ENCODE data around the gene CCDC6. TPM values are rescaled to one million over a fixed set of nuclear protein-coding genes. Genes with fewer than 3 reads are reported as not detected.

The CCDC6 gene
- total RNA-seq, 2 experiments from 2014 or later = 9.5 to 25.4 TPM

DNA sequence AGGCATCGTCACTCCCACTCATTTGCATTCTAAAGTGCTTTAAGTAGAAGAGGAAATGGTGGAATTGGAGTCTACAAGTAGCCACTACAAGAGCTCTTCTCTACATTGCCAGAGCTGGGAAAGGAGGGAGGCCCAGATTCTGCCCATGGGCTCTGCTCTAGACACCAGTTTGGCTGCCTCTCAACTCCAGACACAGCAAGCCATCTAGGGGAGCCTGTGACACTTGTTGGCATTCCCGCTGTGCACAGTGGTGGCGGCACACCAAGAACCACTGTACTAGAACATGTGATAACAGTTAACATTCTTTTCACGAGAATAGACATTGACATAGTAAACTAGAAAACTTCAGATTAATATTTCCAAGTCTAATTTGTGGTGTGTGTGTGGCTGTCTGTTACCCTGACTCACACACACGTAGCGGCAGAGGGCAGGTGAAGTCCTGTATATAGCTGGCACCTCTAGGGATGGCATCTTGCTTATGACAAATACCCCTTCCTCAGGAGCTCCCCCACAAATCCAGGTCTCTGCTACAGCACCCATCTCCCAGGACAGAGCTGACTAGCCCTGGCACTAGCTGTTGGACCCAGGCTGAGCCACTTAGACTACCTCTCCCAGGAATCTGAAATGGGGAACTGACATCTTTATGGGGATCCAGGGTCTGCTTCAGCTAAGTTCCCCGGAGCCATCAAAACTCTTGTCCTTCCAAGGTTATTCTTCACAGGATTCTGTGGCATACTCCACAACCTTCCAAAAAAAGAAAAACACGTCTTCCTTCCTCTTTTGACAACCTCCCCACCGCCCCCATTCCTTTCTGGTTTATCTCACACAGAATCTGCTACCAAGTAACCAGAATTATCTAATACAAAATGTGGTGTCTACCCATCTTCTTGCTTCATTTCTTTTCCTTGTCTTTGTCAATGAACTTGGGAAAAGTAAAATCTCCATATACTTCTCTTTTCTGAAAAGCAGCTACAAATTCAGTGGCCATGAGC is 98.4 kb downstream of the CCDC6 start:
- H3K4me3 ChIP-seq (ENCODE audit: low read depth, low read length, poor library complexity, severe bottlenecking) = no peak overlapping the region
- no peaks in the 10 kb centered on the region for H3K9me2 ChIP-seq (ENCODE audit: insufficient read depth, low read length)
- BruUV-seq (replicated peaks) = no TSS peak
- H3K4me2 ChIP-seq (ENCODE audit: low read length) = no peak overlapping the region
- no peaks in the 10 kb centered on the region for H3K79me2 ChIP-seq (ENCODE audit: insufficient read depth, low read depth, low read length)
- no peak overlapping the region for H2AFZ ChIP-seq (ENCODE audit: low read length)
- H3K9me3 ChIP-seq (ENCODE audit: low read length) = no peaks in the 10 kb centered on the region
- TF ChIP-seq EZH2phosphoT487 (IDR thresholded peaks at IDR 0.05; ENCODE audit: borderline replicate concordance, low read depth, low read length) = no peak
- TF ChIP-seq, protein P1, sequence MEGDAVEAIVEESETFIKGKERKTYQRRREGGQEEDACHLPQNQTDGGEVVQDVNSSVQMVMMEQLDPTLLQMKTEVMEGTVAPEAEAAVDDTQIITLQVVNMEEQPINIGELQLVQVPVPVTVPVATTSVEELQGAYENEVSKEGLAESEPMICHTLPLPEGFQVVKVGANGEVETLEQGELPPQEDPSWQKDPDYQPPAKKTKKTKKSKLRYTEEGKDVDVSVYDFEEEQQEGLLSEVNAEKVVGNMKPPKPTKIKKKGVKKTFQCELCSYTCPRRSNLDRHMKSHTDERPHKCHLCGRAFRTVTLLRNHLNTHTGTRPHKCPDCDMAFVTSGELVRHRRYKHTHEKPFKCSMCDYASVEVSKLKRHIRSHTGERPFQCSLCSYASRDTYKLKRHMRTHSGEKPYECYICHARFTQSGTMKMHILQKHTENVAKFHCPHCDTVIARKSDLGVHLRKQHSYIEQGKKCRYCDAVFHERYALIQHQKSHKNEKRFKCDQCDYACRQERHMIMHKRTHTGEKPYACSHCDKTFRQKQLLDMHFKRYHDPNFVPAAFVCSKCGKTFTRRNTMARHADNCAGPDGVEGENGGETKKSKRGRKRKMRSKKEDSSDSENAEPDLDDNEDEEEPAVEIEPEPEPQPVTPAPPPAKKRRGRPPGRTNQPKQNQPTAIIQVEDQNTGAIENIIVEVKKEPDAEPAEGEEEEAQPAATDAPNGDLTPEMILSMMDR (conservative IDR thresholded peaks at IDR 0.05; ENCODE audit: low read length) = no peak
- intact Hi-C loops (cut with micrococcal nuclease; ENCODE audit: unreplicated experiment) = loop anchor here (2.0 kb wide), 1 partner anchor 181 kb away; no protein-coding TSS in a partner anchor
- H3K4me1 ChIP-seq (ENCODE audit: insufficient read depth, low read length, poor library complexity, severe bottlenecking) = no peaks in the 10 kb centered on the region
- no peak for DNase-seq (ENCODE audit: low spot score)
- H3K36me3 ChIP-seq (ENCODE audit: insufficient read depth, low read length) = peaks cover 92% of the 10 kb centered on the region
- no peak overlapping the region for H3K27ac ChIP-seq (ENCODE audit: low read depth, low read length, poor library complexity, severe bottlenecking)
- ChIA-PET POLR2A (no interaction called here), CTCF (ENCODE audit: unreplicated experiment) (no interaction called here)
- H4K20me1 ChIP-seq (ENCODE audit: insufficient read depth, low read length) = no peaks in the 10 kb centered on the region

DNA sequence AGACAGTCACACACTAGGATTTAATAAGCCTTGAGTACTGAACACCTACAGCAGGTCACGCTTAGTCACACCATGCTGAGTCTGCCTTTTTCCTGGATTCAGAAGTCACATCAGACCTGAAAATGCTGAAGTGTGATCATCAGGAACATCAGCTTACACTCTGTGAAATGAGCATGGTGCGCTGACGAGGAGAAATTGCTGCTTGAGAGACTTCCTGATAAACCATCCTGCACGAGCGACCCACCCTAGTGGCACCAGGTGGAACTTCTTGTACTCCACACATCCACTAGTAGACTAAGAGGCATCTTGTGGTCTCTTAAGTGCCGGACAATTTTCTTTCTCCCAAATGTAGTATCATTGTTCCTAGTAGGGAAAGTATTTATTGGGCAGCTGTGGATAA is 101.3 kb downstream of the CCDC6 start:
- Histone ChIP-seq H3K4me3 (ENCODE audit: low read depth, low read length, poor library complexity, severe bottlenecking) (no peak overlapping the region), H3K36me3 (ENCODE audit: insufficient read depth, low read length) (peaks cover 80% of the 10 kb centered on the region), H3K9me3 (ENCODE audit: low read length) (no peaks in the 10 kb centered on the region), H4K20me1 (ENCODE audit: insufficient read depth, low read length) (no peaks in the 10 kb centered on the region), H2AFZ (ENCODE audit: low read length) (no peak overlapping the region), H3K79me2 (ENCODE audit: insufficient read depth, low read depth, low read length) (no peaks in the 10 kb centered on the region), H3K4me1 (ENCODE audit: insufficient read depth, low read length, poor library complexity, severe bottlenecking) (no peaks in the 10 kb centered on the region), H3K4me2 (ENCODE audit: low read length) (no peak overlapping the region), H3K9me2 (ENCODE audit: insufficient read depth, low read length) (no peaks in the 10 kb centered on the region), H3K27ac (ENCODE audit: low read depth, low read length, poor library complexity, severe bottlenecking) (no peak overlapping the region)
- BruUV-seq (replicated peaks) = no TSS peak
- TF ChIP-seq EZH2phosphoT487 (IDR thresholded peaks at IDR 0.05; ENCODE audit: borderline replicate concordance, low read depth, low read length) = no peak
- TF ChIP-seq, protein P1 (conservative IDR thresholded peaks at IDR 0.05; ENCODE audit: low read length) = peak; percentile 65
- peak; percentile 10 for DNase-seq (ENCODE audit: low spot score)
- ChIA-PET CTCF (ENCODE audit: unreplicated experiment) (no interaction called here), POLR2A (no interaction called here)
- intact Hi-C loops (cut with micrococcal nuclease; ENCODE audit: unreplicated experiment) = no loop called here

DNA sequence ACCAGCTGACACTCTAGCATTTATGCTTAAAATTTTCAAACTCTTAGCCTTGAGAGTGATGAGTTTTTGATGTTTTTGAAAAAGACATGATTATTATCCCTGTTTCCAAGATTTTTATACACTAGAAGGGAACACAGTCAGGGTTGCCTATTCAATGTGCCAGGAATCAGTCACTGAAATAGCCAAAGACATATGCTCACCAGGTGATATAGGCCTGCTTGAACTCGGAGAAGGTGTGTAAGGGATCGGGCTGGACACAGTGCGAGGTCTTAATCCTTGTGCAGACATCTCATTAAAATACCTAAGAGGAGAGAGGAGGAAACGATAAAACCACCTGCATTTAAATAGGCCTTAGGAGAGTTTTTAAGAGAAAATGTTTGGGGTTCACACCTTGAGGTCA is 102.1 kb downstream of the CCDC6 start:
- intact Hi-C loops (cut with micrococcal nuclease; ENCODE audit: unreplicated experiment) = no loop called here
- Histone ChIP-seq H4K20me1 (ENCODE audit: insufficient read depth, low read length) (no peaks in the 10 kb centered on the region), H3K4me2 (ENCODE audit: low read length) (no peak overlapping the region), H3K9me3 (ENCODE audit: low read length) (no peaks in the 10 kb centered on the region), H3K9me2 (ENCODE audit: insufficient read depth, low read length) (no peaks in the 10 kb centered on the region), H3K4me3 (ENCODE audit: low read depth, low read length, poor library complexity, severe bottlenecking) (no peak overlapping the region), H3K79me2 (ENCODE audit: insufficient read depth, low read depth, low read length) (no peaks in the 10 kb centered on the region), H3K4me1 (ENCODE audit: insufficient read depth, low read length, poor library complexity, severe bottlenecking) (no peaks in the 10 kb centered on the region), H3K27ac (ENCODE audit: low read depth, low read length, poor library complexity, severe bottlenecking) (no peak overlapping the region), H3K36me3 (ENCODE audit: insufficient read depth, low read length) (peaks cover 80% of the 10 kb centered on the region), H2AFZ (ENCODE audit: low read length) (no peak overlapping the region)
- no peak for TF ChIP-seq EZH2phosphoT487 (IDR thresholded peaks at IDR 0.05; ENCODE audit: borderline replicate concordance, low read depth, low read length)
- TF ChIP-seq, protein P1 (conservative IDR thresholded peaks at IDR 0.05; ENCODE audit: low read length) = no peak
- no peak for DNase-seq (ENCODE audit: low spot score)
- no TSS peak for BruUV-seq (replicated peaks)
- CTCF ChIA-PET (ENCODE audit: unreplicated experiment) = no interaction called here
- POLR2A ChIA-PET = interaction anchor here (0.7 kb wide), 1 partner anchor 235 kb away, joined by 3 read pairs; no protein-coding TSS in a partner anchor

Measured in OCI-LY7 (cell line).